HepG2 (cell line): ENCODE measurements around the gene CAPZB. TPM values are rescaled to one million over a fixed set of nuclear protein-coding genes. Genes with fewer than 3 reads are reported as not detected.

Experiments used
- ASH2L ChIP-seq: fragments of 300-600, 200-600 bp; sonication (generic); IDR thresholded peaks from 2 replicates; pipeline ENCODE4 v1.7.0; 2017; ENCODE audit warnings: low read depth, mild to moderate bottlenecking, moderate library complexity, mixed read lengths, low read length; ENCODE audit not compliant: insufficient read length
- ATF4 ChIP-seq, 2 experiments: fragments of 450-650 bp in 1 of 2; sonication (generic) in 1 of 2; formaldehyde crosslinking; IDR thresholded peaks; 2 replicates each; pipeline versions ENCODE4 v1.5.0 to v1.8.0; 2020 to 2022; ENCODE audit warnings: mild to moderate bottlenecking in 1 of 2, missing genetic modification reagents in 1 of 2
- GPN1 ChIP-seq: sonication (generic); formaldehyde crosslinking; IDR thresholded peaks from 2 replicates; pipeline ENCODE4 v1.5.1; 2020; ENCODE audit warnings: missing genetic modification reagents, borderline replicate concordance
- HNRNPLL ChIP-seq: fragments of 200-400 bp; formaldehyde crosslinking; IDR thresholded peaks from 2 replicates; pipeline ENCODE4 v1.6.1; 2017; ENCODE audit warnings: mild to moderate bottlenecking, low read depth, low read length; ENCODE audit not compliant: poor library complexity, severe bottlenecking
- MBNL3 ChIP-seq: fragments of 250-450 bp; sonication (Bioruptor Pico); conservative IDR thresholded peaks from 2 replicates; pipeline ENCODE4 v1.8.0; 2022; ENCODE audit warnings: mild to moderate bottlenecking, inconsistent platforms
- NFKB2 ChIP-seq: sonication (generic); formaldehyde crosslinking; IDR thresholded peaks from 2 replicates; pipeline ENCODE4 v1.4.0; 2020; ENCODE audit warnings: missing genetic modification reagents, borderline replicate concordance
- POLR2AphosphoS5 ChIP-seq: IDR thresholded peaks from 2 replicates; pipeline ENCODE4 v1.6.1; 2012; ENCODE audit warnings: low read depth, low read length
- RBFOX2 ChIP-seq: fragments of 200-400 bp; formaldehyde crosslinking; IDR thresholded peaks from 2 replicates; pipeline ENCODE4 v1.6.1; 2017; ENCODE audit warnings: low read depth, mild to moderate bottlenecking, low read length
- SNAI1 ChIP-seq: sonication (generic); formaldehyde crosslinking; IDR thresholded peaks from 2 replicates; pipeline ENCODE4 v1.5.0; 2020; ENCODE audit warnings: mild to moderate bottlenecking, missing genetic modification reagents, borderline replicate concordance
- ZBTB1 ChIP-seq: sonication (generic); formaldehyde crosslinking; IDR thresholded peaks from 2 replicates; pipeline ENCODE4 v1.4.0; 2020; ENCODE audit warnings: missing genetic modification reagents, borderline replicate concordance
- ZNF720 ChIP-seq: sonication (generic); formaldehyde crosslinking; IDR thresholded peaks from 2 replicates; pipeline ENCODE4 v1.4.0; 2020; ENCODE audit warnings: missing genetic modification reagents
- ZNF780A ChIP-seq: sonication (generic); formaldehyde crosslinking; IDR thresholded peaks from 2 replicates; pipeline ENCODE4 v1.8.0; 2022; ENCODE audit warnings: mild to moderate bottlenecking, missing genetic modification reagents, moderate library complexity
- ZSCAN21 ChIP-seq: sonication (generic); formaldehyde crosslinking; IDR thresholded peaks from 2 replicates; pipeline ENCODE4 v1.8.0; 2022; ENCODE audit warnings: mild to moderate bottlenecking, missing genetic modification reagents, moderate library complexity, borderline replicate concordance
- polyA plus RNA-seq, 8 experiments: library from polyadenylated mRNA; depleted of rRNA in 3 of 8; stranded (reverse) in 7 of 8; unstranded in 1 of 8; fragments of >200 nt; fragmentation: Illumina TruSeq in 4 of 8; extraction: Trizol in 4 of 8; gene quantifications; 2 replicates each; pipeline versions ENCODE4 v1.2.1 to v1.2.3, GENCODE V29; 2011 to 2016; ENCODE audit warnings: low read depth in 4 of 8, missing spikeins in 1 of 8, mixed read lengths in 1 of 8; ENCODE audit not compliant: insufficient read depth in 1 of 8
- total RNA-seq, 5 experiments: library from RNA; depleted of rRNA; stranded (reverse); fragments of >200 nt; fragmentation: Illumina TruSeq; extraction: Trizol; gene quantifications; 2 replicates each; pipeline ENCODE4 v1.2.3, GENCODE V29; 2016; ENCODE audit warnings: low read depth in 1 of 5
- TF ChIP-seq, protein P1 (sequence below): sonication (generic); formaldehyde crosslinking; IDR thresholded peaks from one replicate; pipeline ENCODE4 v1.5.1; 2020; ENCODE audit warnings: mild to moderate bottlenecking, missing genetic modification reagents; ENCODE audit errors: not compliant biosample characterization
- TF ChIP-seq, protein P2 (sequence below): sonication (generic); formaldehyde crosslinking; IDR thresholded peaks from 2 replicates; pipeline ENCODE4 v1.4.0; 2020; ENCODE audit warnings: missing genetic modification reagents

The CAPZB gene
- total and polyA plus RNA-seq, 2 of the 13 experiments (the other 11 are each of a cell fraction or from before 2014, with no cell fraction given) = 58.9 to 76.9 TPM

- TF ChIP-seq ZSCAN21 = peak; percentile 42; the same call in 1 of the 2 replicates
- no peak for TF ChIP-seq HNRNPLL
- TF ChIP-seq GPN1 (CRISPR knock-in tag) = no peak
- TF ChIP-seq ATF4 (CRISPR knock-in tag; IDR thresholded peaks at IDR 0.05) = peak in 1 of 2 experiments; percentile 48; a peak in 1 of 4 replicates
- TF ChIP-seq SNAI1 = no peak
- TF ChIP-seq POLR2AphosphoS5 = no peak
- TF ChIP-seq, protein P1, sequence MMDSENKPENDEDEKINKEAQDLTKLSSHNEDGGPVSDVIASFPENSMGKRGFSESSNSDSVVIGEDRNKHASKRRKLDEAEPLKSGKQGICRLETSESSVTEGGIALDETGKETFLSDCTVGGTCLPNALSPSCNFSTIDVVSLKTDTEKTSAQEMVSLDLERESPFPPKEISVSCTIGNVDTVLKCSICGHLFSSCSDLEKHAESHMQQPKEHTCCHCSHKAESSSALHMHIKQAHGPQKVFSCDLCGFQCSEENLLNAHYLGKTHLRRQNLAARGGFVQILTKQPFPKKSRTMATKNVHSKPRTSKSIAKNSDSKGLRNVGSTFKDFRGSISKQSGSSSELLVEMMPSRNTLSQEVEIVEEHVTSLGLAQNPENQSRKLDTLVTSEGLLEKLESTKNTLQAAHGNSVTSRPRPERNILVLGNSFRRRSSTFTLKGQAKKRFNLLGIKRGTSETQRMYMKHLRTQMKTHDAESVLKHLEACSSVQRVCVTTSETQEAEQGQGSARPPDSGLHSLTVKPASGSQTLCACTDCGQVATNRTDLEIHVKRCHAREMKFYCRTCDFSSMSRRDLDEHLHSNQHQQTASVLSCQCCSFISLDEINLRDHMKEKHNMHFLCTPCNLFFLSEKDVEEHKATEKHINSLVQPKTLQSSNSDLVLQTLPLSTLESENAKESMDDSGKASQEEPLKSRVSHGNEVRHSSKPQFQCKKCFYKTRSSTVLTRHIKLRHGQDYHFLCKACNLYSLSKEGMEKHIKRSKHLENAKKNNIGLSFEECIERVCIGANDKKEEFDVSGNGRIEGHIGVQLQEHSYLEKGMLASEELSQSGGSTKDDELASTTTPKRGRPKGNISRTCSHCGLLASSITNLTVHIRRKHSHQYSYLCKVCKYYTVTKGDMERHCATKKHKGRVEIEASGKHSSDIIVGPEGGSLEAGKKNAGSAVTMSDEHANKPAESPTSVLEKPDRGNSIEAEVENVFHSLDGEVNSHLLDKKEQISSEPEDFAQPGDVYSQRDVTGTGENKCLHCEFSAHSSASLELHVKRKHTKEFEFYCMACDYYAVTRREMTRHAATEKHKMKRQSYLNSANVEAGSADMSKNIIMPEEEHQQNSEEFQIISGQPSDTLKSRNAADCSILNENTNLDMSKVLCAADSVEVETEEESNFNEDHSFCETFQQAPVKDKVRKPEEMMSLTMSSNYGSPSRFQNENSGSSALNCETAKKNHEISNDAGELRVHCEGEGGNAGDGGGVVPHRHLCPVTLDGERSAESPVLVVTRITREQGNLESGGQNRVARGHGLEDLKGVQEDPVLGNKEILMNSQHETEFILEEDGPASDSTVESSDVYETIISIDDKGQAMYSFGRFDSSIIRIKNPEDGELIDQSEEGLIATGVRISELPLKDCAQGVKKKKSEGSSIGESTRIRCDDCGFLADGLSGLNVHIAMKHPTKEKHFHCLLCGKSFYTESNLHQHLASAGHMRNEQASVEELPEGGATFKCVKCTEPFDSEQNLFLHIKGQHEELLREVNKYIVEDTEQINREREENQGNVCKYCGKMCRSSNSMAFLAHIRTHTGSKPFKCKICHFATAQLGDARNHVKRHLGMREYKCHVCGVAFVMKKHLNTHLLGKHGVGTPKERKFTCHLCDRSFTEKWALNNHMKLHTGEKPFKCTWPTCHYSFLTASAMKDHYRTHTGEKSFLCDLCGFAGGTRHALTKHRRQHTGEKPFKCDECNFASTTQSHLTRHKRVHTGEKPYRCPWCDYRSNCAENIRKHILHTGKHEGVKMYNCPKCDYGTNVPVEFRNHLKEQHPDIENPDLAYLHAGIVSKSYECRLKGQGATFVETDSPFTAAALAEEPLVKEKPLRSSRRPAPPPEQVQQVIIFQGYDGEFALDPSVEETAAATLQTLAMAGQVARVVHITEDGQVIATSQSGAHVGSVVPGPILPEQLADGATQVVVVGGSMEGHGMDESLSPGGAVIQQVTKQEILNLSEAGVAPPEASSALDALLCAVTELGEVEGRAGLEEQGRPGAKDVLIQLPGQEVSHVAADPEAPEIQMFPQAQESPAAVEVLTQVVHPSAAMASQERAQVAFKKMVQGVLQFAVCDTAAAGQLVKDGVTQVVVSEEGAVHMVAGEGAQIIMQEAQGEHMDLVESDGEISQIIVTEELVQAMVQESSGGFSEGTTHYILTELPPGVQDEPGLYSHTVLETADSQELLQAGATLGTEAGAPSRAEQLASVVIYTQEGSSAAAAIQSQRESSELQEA (CRISPR knock-in tag) = no peak
- TF ChIP-seq ZNF720 (CRISPR knock-in tag) = no peak
- no peak for TF ChIP-seq ZNF780A (CRISPR knock-in tag)
- no peak for TF ChIP-seq MBNL3 (CRISPR knock-in tag)
- no peak for TF ChIP-seq ZBTB1 (CRISPR knock-in tag)
- TF ChIP-seq ASH2L = no peak
- no peak for TF ChIP-seq RBFOX2
- TF ChIP-seq NFKB2 = no peak
- TF ChIP-seq, protein P2, sequence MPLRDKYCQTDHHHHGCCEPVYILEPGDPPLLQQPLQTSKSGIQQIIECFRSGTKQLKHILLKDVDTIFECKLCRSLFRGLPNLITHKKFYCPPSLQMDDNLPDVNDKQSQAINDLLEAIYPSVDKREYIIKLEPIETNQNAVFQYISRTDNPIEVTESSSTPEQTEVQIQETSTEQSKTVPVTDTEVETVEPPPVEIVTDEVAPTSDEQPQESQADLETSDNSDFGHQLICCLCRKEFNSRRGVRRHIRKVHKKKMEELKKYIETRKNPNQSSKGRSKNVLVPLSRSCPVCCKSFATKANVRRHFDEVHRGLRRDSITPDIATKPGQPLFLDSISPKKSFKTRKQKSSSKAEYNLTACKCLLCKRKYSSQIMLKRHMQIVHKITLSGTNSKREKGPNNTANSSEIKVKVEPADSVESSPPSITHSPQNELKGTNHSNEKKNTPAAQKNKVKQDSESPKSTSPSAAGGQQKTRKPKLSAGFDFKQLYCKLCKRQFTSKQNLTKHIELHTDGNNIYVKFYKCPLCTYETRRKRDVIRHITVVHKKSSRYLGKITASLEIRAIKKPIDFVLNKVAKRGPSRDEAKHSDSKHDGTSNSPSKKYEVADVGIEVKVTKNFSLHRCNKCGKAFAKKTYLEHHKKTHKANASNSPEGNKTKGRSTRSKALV = no peak
Observed at GRCh38 chr1:19430121-19431068, 54.9 kb downstream of the CAPZB start (continued).
